Keratinocyte (primary cell): ENCODE data around the gene NPAS3. TPM values are rescaled to one million over a fixed set of nuclear protein-coding genes. Genes with fewer than 3 reads are reported as not detected.

Experiments
- DNase-seq: peaks from one replicate; pipeline ENCODE4 v3.0.0-alpha.2; 2011; ENCODE audit warnings: low read depth, missing footprints, low spot score
- FAIRE-seq: peaks from 2 replicates; lab custom pipeline; 2011; peaks lifted over from hg19 to GRCh38; lab: Jason Lieb, UNC
- H2AFZ ChIP-seq: 2 replicates; pipeline ENCODE4 v1.6.0; 2012; ENCODE audit warnings: low read length, control low read depth, inconsistent platforms; ENCODE audit not compliant: control insufficient read depth
- H3K27ac ChIP-seq: 2 replicates; pipeline ENCODE4 v1.5.1; 2011; ENCODE audit warnings: low read length; ENCODE audit not compliant: control insufficient read depth, insufficient read depth
- H3K27me3 ChIP-seq: 3 replicates; pipeline ENCODE4 v1.6.0; 2011; ENCODE audit warnings: low read length; ENCODE audit not compliant: control insufficient read depth, insufficient read depth; ENCODE audit errors: extremely low read depth
- H3K36me3 ChIP-seq, 2 experiments: 2 replicates in 1 of 2; 3 replicates in 1 of 2; pipeline ENCODE4 v1.5.1; 2011; ENCODE audit warnings: low read length in 2 of 2, mild to moderate bottlenecking in 1 of 2; ENCODE audit not compliant: control insufficient read depth in 2 of 2, insufficient read depth in 2 of 2; ENCODE audit errors: extremely low read depth in 1 of 2
- H3K4me1 ChIP-seq: 3 replicates; pipeline ENCODE4 v1.5.1; 2011; ENCODE audit warnings: low read length; ENCODE audit not compliant: control insufficient read depth, insufficient read depth; ENCODE audit errors: extremely low read depth
- H3K4me2 ChIP-seq: 3 replicates; pipeline ENCODE4 v1.6.0; 2011; ENCODE audit warnings: low read depth, low read length; ENCODE audit not compliant: control insufficient read depth, insufficient read depth; ENCODE audit errors: extremely low read depth
- H3K4me3 ChIP-seq, 3 experiments: fragments of 200-600 bp in 1 of 3; sonication (generic) in 1 of 3; 2 replicates in 2 of 3; 3 replicates in 1 of 3; pipeline ENCODE4 v1.5.1; 2011 to 2016; ENCODE audit warnings: low read length in 3 of 3, mild to moderate bottlenecking in 3 of 3, control low read depth in 2 of 3, inconsistent platforms in 1 of 3, low read depth in 1 of 3, mixed read lengths in 1 of 3, mixed run types in 1 of 3, moderate library complexity in 1 of 3; ENCODE audit not compliant: control insufficient read depth in 2 of 3, insufficient read depth in 2 of 3; ENCODE audit errors: extremely low read depth in 1 of 3
- H3K79me2 ChIP-seq: 2 replicates; pipeline ENCODE4 v1.6.0; 2012; ENCODE audit warnings: low read length; ENCODE audit not compliant: control insufficient read depth, insufficient read depth
- H3K9ac ChIP-seq: 3 replicates; pipeline ENCODE4 v1.6.0; 2011; ENCODE audit warnings: low read length; ENCODE audit not compliant: control insufficient read depth, insufficient read depth; ENCODE audit errors: extremely low read depth
- H3K9me1 ChIP-seq: 3 replicates; pipeline ENCODE4 v1.6.0; 2011; ENCODE audit warnings: low read length; ENCODE audit not compliant: control insufficient read depth, insufficient read depth; ENCODE audit errors: extremely low read depth
- H3K9me3 ChIP-seq: 2 replicates; pipeline ENCODE4 v1.5.1; 2012; ENCODE audit warnings: low read depth, low read length; ENCODE audit not compliant: control insufficient read depth
- H4K20me1 ChIP-seq: 3 replicates; pipeline ENCODE4 v1.6.0; 2011; ENCODE audit warnings: low read length; ENCODE audit not compliant: control insufficient read depth, insufficient read depth; ENCODE audit errors: extremely low read depth
- CTCF ChIP-seq, 3 experiments: IDR thresholded peaks in 1 of 3; conservative IDR thresholded peaks in 1 of 3; optimal IDR thresholded peaks in 1 of 3; 2 replicates in 2 of 3; 3 replicates in 1 of 3; pipeline versions ENCODE3 to v1.5.1; 2011; ENCODE audit warnings: low read length in 3 of 3, mild to moderate bottlenecking in 3 of 3, moderate library complexity in 2 of 3, control low read depth in 1 of 3, inconsistent platforms in 1 of 3; ENCODE audit not compliant: insufficient read depth in 2 of 3; ENCODE audit errors: extremely low read depth in 1 of 3
- EZH2 ChIP-seq: IDR thresholded peaks from one replicate; pipeline ENCODE4 v1.6.1; 2012; ENCODE audit warnings: inconsistent platforms, mild to moderate bottlenecking, low read length, moderate library complexity
- dilution Hi-C: fragments of 300-500 bp; cut with MboI; formaldehyde crosslinking; loops from one replicate; pipeline ENCODE4 v1.7.0; 2020; ENCODE audit warnings: low sequenced_read_pairs; ENCODE audit not compliant: extremely low pct_ligation_motif_present
- polyA plus RNA-seq, 5 experiments: library from polyadenylated mRNA; depleted of rRNA in 3 of 5; stranded (reverse) in 3 of 5; stranded (forward) in 1 of 5; unstranded in 1 of 5; fragments of >200 nt; gene quantifications; 1 replicate in 1 of 5; 2 replicates in 3 of 5; 3 replicates in 1 of 5; pipeline versions ENCODE4 v1.2.1 to v1.2.3, GENCODE V29; 2011 to 2012; ENCODE audit warnings: missing spikeins in 2 of 5, low read depth in 1 of 5, low replicate concordance in 1 of 5

Gene NPAS3
- polyA plus RNA-seq, 1 donor (not counting 4 experiments of a cell fraction or from before 2014, with no cell fraction given) = 0.07 TPM

GRCh38 chr14:33057585-33057984 is 118.9 kb downstream of the NPAS3 start:
- no peaks in the 10 kb centered on the region for H3K9me3 ChIP-seq
- H4K20me1 ChIP-seq = no peaks in the 10 kb centered on the region
- no peak overlapping the region for H3K4me2 ChIP-seq
- no peaks in the 10 kb centered on the region for H3K79me2 ChIP-seq
- H3K27ac ChIP-seq = no peak overlapping the region
- no peak overlapping the region for H2AFZ ChIP-seq
- DNase-seq = no peak
- no peaks in the 10 kb centered on the region for H3K36me3 ChIP-seq
- H3K4me1 ChIP-seq = peaks cover 5% of the 10 kb centered on the region
- no peak overlapping the region for H3K9ac ChIP-seq
- peaks cover 2% of the 10 kb centered on the region for H3K27me3 ChIP-seq
- no peaks in the 10 kb centered on the region for H3K9me1 ChIP-seq
- dilution Hi-C loops = no loop called here
- H3K4me3 ChIP-seq = no peak overlapping the region
- TF ChIP-seq EZH2 (no peak), CTCF (optimal IDR thresholded peaks at IDR 0.05 in 1 of 3, IDR thresholded peaks at IDR 0.05 in 1 of 3, conservative IDR thresholded peaks at IDR 0.05 in 1 of 3; ENCODE audit: extremely low read depth in 1 of 3, insufficient read depth in 2 of 3, low read length in 3 of 3) (no peak)
- no peak for FAIRE-seq

GRCh38 chr14:33061667-33062325 is 123.1 kb downstream of the NPAS3 start:
- Histone ChIP-seq H3K79me2 (no peaks in the 10 kb centered on the region), H3K9ac (no peak overlapping the region), H3K36me3 (no peaks in the 10 kb centered on the region), H3K4me1 (peaks cover 7% of the 10 kb centered on the region), H3K9me3 (no peaks in the 10 kb centered on the region), H3K4me3 (no peak overlapping the region), H4K20me1 (no peaks in the 10 kb centered on the region), H3K27ac (no peak overlapping the region), H3K4me2 (no peak overlapping the region), H2AFZ (no peak overlapping the region), H3K9me1 (no peaks in the 10 kb centered on the region), H3K27me3 (no peaks in the 10 kb centered on the region)
- dilution Hi-C loops = no loop called here
- DNase-seq (no peak), FAIRE-seq (no peak)
- TF ChIP-seq CTCF (optimal IDR thresholded peaks at IDR 0.05 in 1 of 3, IDR thresholded peaks at IDR 0.05 in 1 of 3, conservative IDR thresholded peaks at IDR 0.05 in 1 of 3; ENCODE audit: extremely low read depth in 1 of 3, insufficient read depth in 2 of 3, low read length in 3 of 3) (no peak), EZH2 (no peak)
